Naive B cell (primary cell): Measurements from ENCODE around the gene LCA5L. TPM values are rescaled to one million over a fixed set of nuclear protein-coding genes. Genes with fewer than 3 reads are reported as not detected.

Experiments
- ATAC-seq, 2 donors: fragments of 150-1000 bp; cut with Tn5 transposase; 2 replicates each; pipeline ENCODE4 v1.10.0; 2021; ENCODE audit warnings: low read depth in 2 of 2, mild to moderate bottlenecking in 2 of 2, moderate library complexity in 2 of 2
- DNase-seq: peaks from one replicate; pipeline ENCODE4 v3.0.0; 2022
- H3K27ac Mint-ChIP-seq, 6 donors: one replicate each; pipeline ENCODE4 v1.8.0; 2020 to 2022; ENCODE audit warnings: mild to moderate bottlenecking in 6 of 6, mixed read lengths in 6 of 6, moderate library complexity in 5 of 6, inconsistent platforms in 2 of 6
- H3K27me3 Mint-ChIP-seq, 3 donors: one replicate each; pipeline ENCODE4 v1.8.0; 2021 to 2022; ENCODE audit warnings: mixed read lengths in 3 of 3, mild to moderate bottlenecking in 1 of 3
- H3K36me3 Mint-ChIP-seq, 2 donors: one replicate each; pipeline ENCODE4 v1.8.0; 2020 to 2022; ENCODE audit warnings: mixed read lengths in 2 of 2, inconsistent platforms in 1 of 2, mild to moderate bottlenecking in 1 of 2
- H3K4me1 Mint-ChIP-seq, 3 donors: one replicate each; pipeline ENCODE4 v1.8.0; 2020 to 2022; ENCODE audit warnings: mixed read lengths in 3 of 3, inconsistent platforms in 1 of 3, mild to moderate bottlenecking in 1 of 3, moderate library complexity in 1 of 3
- H3K4me3 Mint-ChIP-seq, 8 donors: one replicate each; pipeline ENCODE4 v1.8.0; 2020 to 2022; ENCODE audit warnings: mild to moderate bottlenecking in 8 of 8, mixed read lengths in 8 of 8, moderate library complexity in 8 of 8, inconsistent platforms in 2 of 8
- H3K9me3 Mint-ChIP-seq, 7 donors: one replicate each; pipeline ENCODE4 v1.8.0; 2020 to 2022; ENCODE audit warnings: mixed read lengths in 7 of 7, mild to moderate bottlenecking in 5 of 7, inconsistent platforms in 2 of 7, moderate library complexity in 1 of 7
- polyA plus RNA-seq, 6 donors: library from polyadenylated mRNA; unstranded; fragments of 300-500 nt; fragmentation: Illumina TruSeq; gene quantifications; one replicate each; pipeline ENCODE4 v1.2.3, GENCODE V29; 2021; ENCODE audit warnings: low read depth in 6 of 6

LCA5L gene
- polyA plus RNA-seq, 6 donors from 2014 or later: not detected

DNA sequence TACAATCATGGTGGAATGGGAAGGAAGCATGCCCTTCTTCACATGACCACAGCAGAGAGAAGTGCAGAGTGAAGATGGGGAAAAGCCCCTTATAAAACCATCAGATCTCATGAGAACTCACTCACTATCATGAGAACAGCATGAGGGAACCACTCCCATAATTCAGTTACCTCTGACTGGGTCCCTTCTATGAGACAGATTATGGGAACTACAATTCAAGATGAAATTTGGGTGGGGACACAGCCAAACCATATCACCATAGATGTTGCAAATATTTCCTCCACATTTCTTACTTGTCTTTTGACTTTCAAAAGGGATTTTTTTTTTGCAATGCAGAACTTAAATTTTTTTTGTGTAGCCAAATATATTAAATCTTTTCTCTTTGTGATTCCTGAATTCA, 21.0 kb upstream of the LCA5L start:
- DNase-seq (no peak), ATAC-seq (no peak)
- no peak overlapping the region for H3K4me3 Mint-ChIP-seq
- peaks cover 0 to 4% (median 0%) of the 10 kb centered on the region in 7 donors for H3K9me3 Mint-ChIP-seq
- no peak overlapping the region for H3K27ac Mint-ChIP-seq
- H3K36me3 Mint-ChIP-seq: peaks cover 0 to 15% of the 10 kb centered on the region in 2 donors
- no peaks in the 10 kb centered on the region for H3K4me1 Mint-ChIP-seq
- peaks cover 0 to 5% (median 0%) of the 10 kb centered on the region in 3 donors for H3K27me3 Mint-ChIP-seq

DNA sequence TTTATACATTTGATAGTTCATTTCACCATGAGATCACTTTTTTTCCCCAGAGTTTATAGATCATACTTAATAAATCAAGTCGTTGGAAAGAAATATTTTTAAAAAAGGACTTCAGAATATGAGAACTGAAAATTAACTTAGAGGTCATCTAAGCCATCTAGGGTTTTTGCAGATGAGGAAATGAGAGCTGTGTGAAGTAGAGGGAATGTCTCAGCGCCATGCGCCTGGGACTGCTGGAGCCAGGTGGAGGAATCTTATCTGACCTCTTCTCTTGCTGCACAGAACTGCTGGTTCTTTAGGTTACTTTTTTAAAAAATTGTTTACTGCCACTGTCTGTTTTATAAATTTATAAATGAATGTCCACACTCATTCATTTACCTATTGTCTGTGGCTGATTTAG, 17.7 kb upstream of the LCA5L start:
- no peak for ATAC-seq
- H3K4me3 Mint-ChIP-seq: no peak overlapping the region

DNA sequence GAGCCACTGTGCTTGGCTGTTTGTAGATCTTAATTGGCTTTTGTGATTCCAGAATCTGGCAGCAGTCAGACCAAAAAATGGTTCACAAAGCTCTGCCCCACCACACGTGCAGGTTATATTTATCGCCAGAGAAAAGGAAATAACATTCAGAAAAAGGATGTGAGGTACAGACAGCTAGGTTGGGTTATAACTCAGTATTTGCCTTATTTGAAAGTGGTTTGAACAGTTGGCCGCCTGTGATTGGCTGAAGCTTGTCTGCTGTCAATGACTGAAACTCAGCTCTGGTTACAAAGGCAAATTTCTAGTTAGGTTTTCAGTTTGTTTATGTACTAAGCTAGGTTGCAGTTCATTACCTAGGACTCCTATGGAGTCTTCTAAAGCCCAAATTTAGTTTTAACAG, 15.8 kb upstream of the LCA5L start:
- DNase-seq (no peak), ATAC-seq (peak; percentile 11 to 43)
- Mint-ChIP-seq H3K27me3 (peaks cover 0 to 1% (median 0%) of the 10 kb centered on the region in 3 donors), H3K36me3 (peaks cover 0 to 8% of the 10 kb centered on the region in 2 donors), H3K27ac (no peak overlapping the region), H3K4me3 (no peak overlapping the region), H3K4me1 (peaks cover 0 to 3% (median 0%) of the 10 kb centered on the region in 3 donors), H3K9me3 (peaks cover 0 to 3% (median 0%) of the 10 kb centered on the region in 7 donors)

More for the DNA sequence above, 17.7 kb upstream of the LCA5L start:
- peaks cover 0 to 10% of the 10 kb centered on the region in 2 donors for H3K36me3 Mint-ChIP-seq
- peaks cover 0 to 3% (median 0%) of the 10 kb centered on the region in 3 donors for H3K4me1 Mint-ChIP-seq
- no peak for DNase-seq
- peaks cover 0 to 4% (median 0%) of the 10 kb centered on the region in 7 donors for H3K9me3 Mint-ChIP-seq
- H3K27me3 Mint-ChIP-seq: peaks cover 0 to 5% (median 0%) of the 10 kb centered on the region in 3 donors
- no peak overlapping the region for H3K27ac Mint-ChIP-seq

GRCh38 chr21:39456665-39457064, 11.1 kb upstream of the LCA5L start:
- H3K27me3 Mint-ChIP-seq: peaks cover 0 to 21% (median 19%) of the 10 kb centered on the region in 3 donors
- H3K9me3 Mint-ChIP-seq: no peaks in the 10 kb centered on the region
- peak overlapping the region in 1 of 6 donors; percentile 91 for H3K27ac Mint-ChIP-seq
- ATAC-seq (no peak), DNase-seq (no peak)
- H3K36me3 Mint-ChIP-seq: no peaks in the 10 kb centered on the region
- H3K4me1 Mint-ChIP-seq: peaks cover 0 to 3% (median 0%) of the 10 kb centered on the region in 3 donors
- H3K4me3 Mint-ChIP-seq: no peak overlapping the region

GRCh38 chr21:39454949-39455668, 9.5 kb upstream of the LCA5L start:
- Mint-ChIP-seq H3K9me3 (no peaks in the 10 kb centered on the region), H3K36me3 (no peaks in the 10 kb centered on the region), H3K4me3 (no peak overlapping the region), H3K4me1 (no peaks in the 10 kb centered on the region), H3K27me3 (peaks cover 0 to 30% (median 24%) of the 10 kb centered on the region in 3 donors), H3K27ac (no peak overlapping the region)
- ATAC-seq: no peak
- DNase-seq: no peak

- no peaks in the 10 kb centered on the region for H3K36me3 Mint-ChIP-seq
- no peak overlapping the region for H3K27ac Mint-ChIP-seq
- H3K9me3 Mint-ChIP-seq: no peaks in the 10 kb centered on the region
- H3K4me1 Mint-ChIP-seq: no peaks in the 10 kb centered on the region
- no peak for DNase-seq
- H3K4me3 Mint-ChIP-seq: no peak overlapping the region
- H3K27me3 Mint-ChIP-seq: peaks cover 0 to 39% (median 37%) of the 10 kb centered on the region in 3 donors
- ATAC-seq: no peak
These were observed 8.1 kb upstream of the LCA5L start for GRCh38 chr21:39453571-39454179.

- Mint-ChIP-seq H3K4me3 (no peak overlapping the region), H3K9me3 (no peaks in the 10 kb centered on the region), H3K36me3 (no peaks in the 10 kb centered on the region), H3K27me3 (peaks cover 0 to 39% (median 37%) of the 10 kb centered on the region in 3 donors), H3K4me1 (no peaks in the 10 kb centered on the region), H3K27ac (no peak overlapping the region)
- ATAC-seq: no peak
- DNase-seq: no peak
These were observed 7.4 kb upstream of the LCA5L start for GRCh38 chr21:39452970-39453342.

GRCh38 chr21:39452207-39452969, 6.8 kb upstream of the LCA5L start:
- DNase-seq (no peak), ATAC-seq (no peak)
- Mint-ChIP-seq H3K36me3 (no peaks in the 10 kb centered on the region), H3K4me1 (no peaks in the 10 kb centered on the region), H3K27ac (no peak overlapping the region), H3K4me3 (no peak overlapping the region), H3K9me3 (no peaks in the 10 kb centered on the region), H3K27me3 (peaks cover 0 to 39% (median 37%) of the 10 kb centered on the region in 3 donors)

GRCh38 chr21:39451332-39452206, 6.0 kb upstream of the LCA5L start, which contains the start of gene SH3BGR:
SH3BGR (plus strand) TSS chr21:39451970; CDS start chr21:39452097, 127 bp downstream.
- peaks cover 0 to 39% (median 37%) of the 10 kb centered on the region in 3 donors for H3K27me3 Mint-ChIP-seq
- no peaks in the 10 kb centered on the region for H3K4me1 Mint-ChIP-seq
- DNase-seq (no peak), ATAC-seq (no peak)
- H3K36me3 Mint-ChIP-seq: no peaks in the 10 kb centered on the region
- H3K4me3 Mint-ChIP-seq: no peak within 1 kb of the TSS
- no peaks in the 10 kb centered on the region for H3K9me3 Mint-ChIP-seq
- H3K27ac Mint-ChIP-seq: no peak within 1 kb of the TSS

GRCh38 chr21:39447264-39447663, 1.7 kb upstream of the LCA5L start:
- Mint-ChIP-seq H3K36me3 (no peaks in the 10 kb centered on the region), H3K27ac (peak overlapping the region in 1 of 6 donors; percentile 89), H3K4me3 (peak overlapping the region in 5 of 8 donors; percentile 14 to 97 (median 57)), H3K27me3 (peaks cover 0 to 42% (median 34%) of the 10 kb centered on the region in 3 donors), H3K9me3 (no peaks in the 10 kb centered on the region), H3K4me1 (peaks cover 9 to 16% (median 12%) of the 10 kb centered on the region in 3 donors)
- no peak for DNase-seq
- no peak for ATAC-seq

DNA sequence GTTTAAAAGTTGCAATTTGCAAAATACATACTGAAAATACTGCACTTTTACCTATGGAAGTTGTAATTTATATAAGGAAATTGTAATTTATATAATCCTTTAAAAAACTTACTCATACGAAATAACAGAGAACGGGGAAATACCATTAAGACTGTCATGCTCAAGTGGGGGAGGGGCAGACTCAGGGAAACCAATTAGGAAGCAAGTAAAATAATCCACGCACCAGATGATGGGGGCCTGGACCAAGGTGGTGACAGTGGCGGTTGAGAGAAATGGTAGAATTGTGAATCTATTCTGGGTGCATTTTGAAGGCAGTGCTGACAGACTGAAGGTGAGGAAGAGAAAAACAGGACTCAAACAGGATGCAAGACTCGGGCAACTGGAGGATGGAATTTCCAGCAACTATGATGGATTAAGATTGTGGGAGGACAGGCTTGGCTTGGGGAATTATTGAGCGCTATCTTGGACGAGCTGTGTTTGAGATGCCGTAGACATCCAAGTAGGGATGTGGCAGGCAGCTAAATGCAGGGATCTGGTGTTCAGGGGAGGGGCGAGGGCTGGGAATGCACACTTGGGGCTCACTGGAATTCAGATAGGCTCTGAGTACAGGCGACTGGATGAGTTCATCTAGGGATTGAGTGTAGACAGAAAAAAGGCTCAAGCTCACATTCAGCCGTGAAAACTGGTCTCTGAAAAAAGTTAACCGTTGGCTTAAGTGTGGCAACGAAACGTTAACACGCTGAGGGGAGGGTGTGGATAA, 977 bp downstream of the LCA5L start:
- DNase-seq (peak; percentile 7), ATAC-seq (no peak)
- Mint-ChIP-seq H3K27ac (peak overlapping the region; percentile 83 to 95 (median 92)), H3K4me3 (peak overlapping the region; percentile 92 to 98 (median 96)), H3K27me3 (peaks cover 0 to 39% (median 28%) of the 10 kb centered on the region in 3 donors), H3K9me3 (no peaks in the 10 kb centered on the region), H3K36me3 (no peaks in the 10 kb centered on the region), H3K4me1 (peaks cover 12 to 16% (median 12%) of the 10 kb centered on the region in 3 donors)
